Esophagus squamous epithelium (tissue), 4 donors: ENCODE data around the gene SEC14L5.

Experiments used
- POLR2A ChIP-seq, 4 donors: fragments of 450-650 bp; IDR thresholded peaks; one replicate each; pipeline ENCODE4 v1.6.1; 2017; ENCODE audit warnings: antibody characterized with exemption in 4 of 4, mild to moderate bottlenecking in 4 of 4, moderate library complexity in 3 of 4
- TF ChIP-seq, protein P1 (sequence below), 6 experiments: fragments of 450-650 bp in 4 of 6; fragments of 200-600 bp in 2 of 6; sonication (generic) in 2 of 6; IDR thresholded peaks; one replicate each; pipeline ENCODE4 v1.5.1; 2016 to 2019; ENCODE audit warnings: antibody characterized with exemption in 6 of 6, mild to moderate bottlenecking in 4 of 6, moderate library complexity in 4 of 6

DNA sequence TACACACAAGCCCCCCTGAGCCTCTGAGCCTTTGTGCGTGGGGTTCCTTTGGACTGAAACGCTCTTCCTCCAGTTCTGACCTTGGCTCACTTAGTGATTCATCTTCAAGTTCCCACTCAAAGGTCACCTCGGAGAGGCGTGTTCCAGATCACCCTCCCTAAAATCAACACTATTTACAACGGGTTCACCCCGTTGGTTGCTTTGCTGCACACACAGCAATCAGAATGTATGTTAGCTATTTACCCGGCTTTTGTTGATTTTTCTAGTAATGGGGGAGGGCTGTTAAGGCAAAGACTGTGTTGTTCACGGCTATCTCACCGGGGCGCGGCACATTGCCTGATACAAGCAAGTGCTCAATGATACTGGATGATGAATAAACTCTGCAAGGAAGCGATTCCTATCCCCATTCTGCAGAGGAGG lies 74.6 kb downstream of the SEC14L5 start:
- TF ChIP-seq, protein P1, sequence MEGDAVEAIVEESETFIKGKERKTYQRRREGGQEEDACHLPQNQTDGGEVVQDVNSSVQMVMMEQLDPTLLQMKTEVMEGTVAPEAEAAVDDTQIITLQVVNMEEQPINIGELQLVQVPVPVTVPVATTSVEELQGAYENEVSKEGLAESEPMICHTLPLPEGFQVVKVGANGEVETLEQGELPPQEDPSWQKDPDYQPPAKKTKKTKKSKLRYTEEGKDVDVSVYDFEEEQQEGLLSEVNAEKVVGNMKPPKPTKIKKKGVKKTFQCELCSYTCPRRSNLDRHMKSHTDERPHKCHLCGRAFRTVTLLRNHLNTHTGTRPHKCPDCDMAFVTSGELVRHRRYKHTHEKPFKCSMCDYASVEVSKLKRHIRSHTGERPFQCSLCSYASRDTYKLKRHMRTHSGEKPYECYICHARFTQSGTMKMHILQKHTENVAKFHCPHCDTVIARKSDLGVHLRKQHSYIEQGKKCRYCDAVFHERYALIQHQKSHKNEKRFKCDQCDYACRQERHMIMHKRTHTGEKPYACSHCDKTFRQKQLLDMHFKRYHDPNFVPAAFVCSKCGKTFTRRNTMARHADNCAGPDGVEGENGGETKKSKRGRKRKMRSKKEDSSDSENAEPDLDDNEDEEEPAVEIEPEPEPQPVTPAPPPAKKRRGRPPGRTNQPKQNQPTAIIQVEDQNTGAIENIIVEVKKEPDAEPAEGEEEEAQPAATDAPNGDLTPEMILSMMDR (IDR thresholded peaks at IDR 0.05), result no peak
- no peak for TF ChIP-seq POLR2A (IDR thresholded peaks at IDR 0.05)
